Measurements from ENCODE around the gene DLEC1.

Gene DLEC1

DNA sequence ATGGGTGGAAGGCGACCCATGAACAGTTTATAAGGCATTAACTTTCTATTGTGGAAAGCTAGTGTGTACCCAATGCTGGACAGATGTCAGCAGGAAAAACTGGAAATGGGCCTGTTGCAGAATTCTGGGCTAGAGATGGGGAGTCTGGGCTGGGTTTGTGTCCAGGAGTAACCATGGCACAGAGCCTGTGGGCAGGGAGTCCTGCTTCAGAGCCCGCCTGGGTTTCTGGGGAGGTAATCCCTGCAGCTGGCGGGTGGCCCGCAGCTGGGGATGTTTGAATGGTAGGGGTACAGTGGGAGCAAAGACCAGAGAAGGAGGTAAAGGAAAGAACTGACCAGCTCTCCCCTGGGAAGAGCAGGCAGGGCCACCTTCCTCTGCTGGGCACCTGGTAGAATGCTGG lies 72.2 kb downstream of the DLEC1 start:
- TF ChIP-seq, protein P1, sequence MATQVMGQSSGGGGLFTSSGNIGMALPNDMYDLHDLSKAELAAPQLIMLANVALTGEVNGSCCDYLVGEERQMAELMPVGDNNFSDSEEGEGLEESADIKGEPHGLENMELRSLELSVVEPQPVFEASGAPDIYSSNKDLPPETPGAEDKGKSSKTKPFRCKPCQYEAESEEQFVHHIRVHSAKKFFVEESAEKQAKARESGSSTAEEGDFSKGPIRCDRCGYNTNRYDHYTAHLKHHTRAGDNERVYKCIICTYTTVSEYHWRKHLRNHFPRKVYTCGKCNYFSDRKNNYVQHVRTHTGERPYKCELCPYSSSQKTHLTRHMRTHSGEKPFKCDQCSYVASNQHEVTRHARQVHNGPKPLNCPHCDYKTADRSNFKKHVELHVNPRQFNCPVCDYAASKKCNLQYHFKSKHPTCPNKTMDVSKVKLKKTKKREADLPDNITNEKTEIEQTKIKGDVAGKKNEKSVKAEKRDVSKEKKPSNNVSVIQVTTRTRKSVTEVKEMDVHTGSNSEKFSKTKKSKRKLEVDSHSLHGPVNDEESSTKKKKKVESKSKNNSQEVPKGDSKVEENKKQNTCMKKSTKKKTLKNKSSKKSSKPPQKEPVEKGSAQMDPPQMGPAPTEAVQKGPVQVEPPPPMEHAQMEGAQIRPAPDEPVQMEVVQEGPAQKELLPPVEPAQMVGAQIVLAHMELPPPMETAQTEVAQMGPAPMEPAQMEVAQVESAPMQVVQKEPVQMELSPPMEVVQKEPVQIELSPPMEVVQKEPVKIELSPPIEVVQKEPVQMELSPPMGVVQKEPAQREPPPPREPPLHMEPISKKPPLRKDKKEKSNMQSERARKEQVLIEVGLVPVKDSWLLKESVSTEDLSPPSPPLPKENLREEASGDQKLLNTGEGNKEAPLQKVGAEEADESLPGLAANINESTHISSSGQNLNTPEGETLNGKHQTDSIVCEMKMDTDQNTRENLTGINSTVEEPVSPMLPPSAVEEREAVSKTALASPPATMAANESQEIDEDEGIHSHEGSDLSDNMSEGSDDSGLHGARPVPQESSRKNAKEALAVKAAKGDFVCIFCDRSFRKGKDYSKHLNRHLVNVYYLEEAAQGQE (IDR thresholded peaks at IDR 0.05; ENCODE audit: insufficient read depth in 1 of 2, low read depth in 2 of 2, low read length in 2 of 2): no peak
- TF ChIP-seq FOXP2 (optimal IDR thresholded peaks at IDR 0.05; ENCODE audit: borderline replicate concordance, extremely low read depth, extremely low read length, insufficient read depth) (no peak), SIN3A (IDR thresholded peaks at IDR 0.05; ENCODE audit: borderline replicate concordance, insufficient read depth, low read length) (no peak), POLR2AphosphoS5 (IDR thresholded peaks at IDR 0.05; ENCODE audit: low read depth, low read length) (no peak), TAF1 (IDR thresholded peaks at IDR 0.05; ENCODE audit: borderline replicate concordance, insufficient read depth, low read length) (no peak)

DNA sequence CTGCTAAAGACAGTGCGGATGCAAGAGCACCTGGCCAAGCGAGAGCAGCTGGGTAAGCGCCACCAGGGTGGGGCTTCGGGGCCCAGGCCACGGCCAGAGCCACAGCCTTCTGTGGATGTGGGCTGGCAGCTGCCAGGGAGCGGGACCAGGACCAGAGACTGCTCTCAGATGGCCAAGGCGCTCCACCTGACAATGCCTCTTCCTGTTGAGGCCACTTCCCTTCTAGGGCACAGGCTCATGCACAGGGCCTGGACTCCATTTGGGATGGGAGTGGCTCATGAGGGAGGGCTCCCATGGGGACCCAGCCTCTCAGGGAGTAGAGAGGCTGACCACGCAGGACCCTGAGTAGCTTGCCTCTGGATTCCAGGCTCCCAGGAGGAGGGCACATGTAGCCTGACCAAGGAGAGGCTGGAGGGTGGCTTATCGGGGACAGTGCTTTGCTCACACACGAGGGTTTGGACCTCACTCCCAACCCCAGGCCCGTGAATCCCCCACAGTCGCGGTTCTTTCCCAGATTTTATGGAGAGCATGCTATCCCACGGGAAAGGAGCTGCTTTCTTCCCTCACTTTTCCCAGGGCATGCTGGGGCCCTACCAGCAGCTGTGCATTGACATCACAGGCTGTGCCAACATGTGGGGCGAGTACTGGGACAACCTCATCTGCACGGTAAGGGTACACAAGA lies 72.8 kb downstream of the DLEC1 start:
- TF ChIP-seq, protein P1 (IDR thresholded peaks at IDR 0.05; ENCODE audit: insufficient read depth in 1 of 2, low read depth in 2 of 2, low read length in 2 of 2): no peak
- no peak for TF ChIP-seq TAF1 (IDR thresholded peaks at IDR 0.05; ENCODE audit: borderline replicate concordance, insufficient read depth, low read length)
- no peak for TF ChIP-seq SIN3A (IDR thresholded peaks at IDR 0.05; ENCODE audit: borderline replicate concordance, insufficient read depth, low read length)
- TF ChIP-seq POLR2AphosphoS5 (IDR thresholded peaks at IDR 0.05; ENCODE audit: low read depth, low read length): no peak
- no peak for TF ChIP-seq FOXP2 (optimal IDR thresholded peaks at IDR 0.05; ENCODE audit: borderline replicate concordance, extremely low read depth, extremely low read length, insufficient read depth)

DNA sequence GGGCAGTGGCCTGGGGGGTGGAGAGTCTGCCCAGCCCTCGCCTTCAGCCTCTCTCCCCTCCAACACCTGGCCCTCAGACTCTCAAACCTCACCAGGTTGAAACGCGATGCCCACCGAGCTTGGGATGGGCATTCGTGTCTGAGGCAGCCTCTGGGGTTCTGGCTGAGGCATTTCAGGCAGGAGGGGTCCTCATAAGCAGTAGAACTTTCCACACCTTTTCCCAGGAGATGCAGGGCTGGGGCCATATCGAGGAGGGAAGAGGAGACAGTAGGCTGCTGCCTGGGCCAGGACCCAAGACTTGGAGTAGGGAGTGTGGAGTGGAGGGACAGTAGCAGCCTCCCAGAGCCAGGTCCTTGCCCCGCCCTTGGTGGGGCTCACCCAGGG lies 73.4 kb downstream of the DLEC1 start:
- TF ChIP-seq POLR2AphosphoS5 (IDR thresholded peaks at IDR 0.05; ENCODE audit: low read depth, low read length) (no peak), SIN3A (IDR thresholded peaks at IDR 0.05; ENCODE audit: borderline replicate concordance, insufficient read depth, low read length) (no peak), FOXP2 (optimal IDR thresholded peaks at IDR 0.05; ENCODE audit: borderline replicate concordance, extremely low read depth, extremely low read length, insufficient read depth) (no peak)
- TF ChIP-seq, protein P1 (IDR thresholded peaks at IDR 0.05; ENCODE audit: insufficient read depth in 1 of 2, low read depth in 2 of 2, low read length in 2 of 2): no peak

GRCh38 chr3:38114052-38114874 lies 75.3 kb downstream of the DLEC1 start:
- TF ChIP-seq FOXP2 (optimal IDR thresholded peaks at IDR 0.05; ENCODE audit: borderline replicate concordance, extremely low read depth, extremely low read length, insufficient read depth) (no peak), SIN3A (IDR thresholded peaks at IDR 0.05; ENCODE audit: borderline replicate concordance, insufficient read depth, low read length) (no peak), POLR2AphosphoS5 (IDR thresholded peaks at IDR 0.05; ENCODE audit: low read depth, low read length) (no peak), TAF1 (IDR thresholded peaks at IDR 0.05; ENCODE audit: borderline replicate concordance, insufficient read depth, low read length) (no peak)
- TF ChIP-seq, protein P1 (IDR thresholded peaks at IDR 0.05; ENCODE audit: insufficient read depth in 1 of 2, low read depth in 2 of 2, low read length in 2 of 2): no peak

Data from PFSK-1 (cell line).